NCI-H128 (cell line): ENCODE measurements around the gene APBB3.
A peak's percentile ranks its signal among the peaks of the same experiment; 100 is the strongest.
"Not testable (repeated sequence)": the region's sequence is repeated elsewhere in the genome, so short reads cannot be mapped to it uniquely, and the experiment has no call there.

Source experiments
- DNase-seq: peaks from one replicate; lab custom pipeline; 2025; ENCODE audit not compliant: unreplicated experiment; lab: John Stamatoyannopoulos, UW

The APBB3 gene

DNA sequence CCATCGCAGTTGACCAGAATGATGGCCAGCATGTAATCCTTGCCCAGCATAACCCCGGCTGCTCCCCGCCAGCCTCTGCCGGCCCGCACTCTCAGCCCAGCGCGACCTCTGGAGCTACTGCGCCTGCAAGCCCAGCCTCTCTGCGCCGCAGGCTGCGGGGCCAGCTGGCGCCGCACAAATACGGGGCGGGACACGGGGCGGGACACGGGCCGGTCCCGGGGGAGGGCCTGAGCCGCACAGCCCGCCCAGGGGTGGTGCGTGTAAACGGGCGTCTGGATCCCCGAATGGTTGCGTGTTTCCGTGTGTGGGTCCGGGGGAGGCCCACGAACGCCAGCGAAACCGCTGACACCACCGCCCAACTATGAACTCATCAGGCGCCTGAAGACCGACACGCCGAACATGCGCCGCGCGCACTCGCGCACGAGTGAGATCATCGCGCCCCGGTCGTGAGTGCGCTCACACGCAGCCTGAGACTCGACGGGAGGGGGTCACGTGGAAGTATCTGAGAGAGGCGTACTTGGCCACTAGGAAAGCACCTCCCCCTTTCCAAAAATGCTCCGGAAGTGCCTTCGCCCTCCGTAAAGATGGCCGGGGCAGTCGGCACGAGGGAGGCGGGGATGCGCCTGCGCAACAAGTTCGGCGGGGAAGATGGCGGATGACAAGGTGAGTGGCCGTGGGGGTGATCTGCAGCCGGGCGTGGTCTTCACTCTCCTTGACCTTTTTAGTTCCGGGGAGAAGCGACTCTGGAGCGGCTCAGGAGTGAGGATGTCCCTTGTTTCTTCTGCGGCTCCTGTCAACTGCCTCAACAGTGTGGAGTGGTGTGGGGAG is at the start of gene APBB3, which contains the start of gene SLC35A4:
APBB3 (minus strand) TSS at position 403 of the 828 bp plus-strand sequence; CDS start at position 50, 353 bp downstream.
SLC35A4 (plus strand) TSS at position 633 of the 828 bp plus-strand sequence. CDS start 2,342 bp downstream, outside the sequence.
- peak; percentile 84 for DNase-seq

GRCh38 chr5:140611020-140611521 is 46.7 kb upstream of the APBB3 start:
- DNase-seq, result no peak

DNA sequence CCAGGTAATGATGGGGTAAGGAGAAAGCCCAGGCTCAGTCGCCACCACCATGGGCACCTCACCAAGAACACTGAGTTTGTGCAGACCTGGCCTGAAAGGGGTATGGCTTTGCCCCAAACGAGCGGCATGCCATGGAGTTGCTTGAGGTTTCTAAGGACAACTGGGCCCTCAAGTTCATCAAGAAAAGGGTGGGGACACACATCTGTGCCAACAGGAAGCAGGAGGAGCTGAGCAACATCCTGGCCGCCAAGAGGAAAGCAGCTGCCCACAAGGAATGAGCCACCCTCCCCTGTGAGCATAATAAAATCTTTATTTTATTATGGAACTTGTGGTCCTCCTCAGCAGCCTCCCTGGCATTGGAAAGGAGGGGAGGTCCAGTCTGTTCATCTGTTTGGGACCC is 44.7 kb upstream of the APBB3 start:
- no peak for DNase-seq

GRCh38 chr5:140608722-140609121 is 44.3 kb upstream of the APBB3 start:
- no peak for DNase-seq

DNA sequence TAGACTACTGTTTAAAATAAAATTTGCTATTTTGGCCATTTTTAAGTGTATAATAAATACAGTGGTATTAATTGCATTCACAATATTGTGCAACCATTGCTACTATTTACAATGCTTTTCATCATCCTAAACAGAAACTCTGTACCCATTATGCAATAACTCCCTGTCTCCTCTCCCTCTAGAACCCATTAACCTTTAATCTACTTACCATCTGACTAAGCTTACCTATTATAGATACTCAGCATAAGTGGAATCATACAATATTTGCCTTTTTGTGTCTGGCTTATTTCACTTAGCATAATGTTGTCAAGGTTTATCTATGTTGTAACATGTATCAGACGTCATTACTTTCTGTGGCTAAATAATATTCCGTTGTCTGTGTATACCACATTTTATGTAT is 42.6 kb upstream of the APBB3 start:
- DNase-seq, result no peak

DNA sequence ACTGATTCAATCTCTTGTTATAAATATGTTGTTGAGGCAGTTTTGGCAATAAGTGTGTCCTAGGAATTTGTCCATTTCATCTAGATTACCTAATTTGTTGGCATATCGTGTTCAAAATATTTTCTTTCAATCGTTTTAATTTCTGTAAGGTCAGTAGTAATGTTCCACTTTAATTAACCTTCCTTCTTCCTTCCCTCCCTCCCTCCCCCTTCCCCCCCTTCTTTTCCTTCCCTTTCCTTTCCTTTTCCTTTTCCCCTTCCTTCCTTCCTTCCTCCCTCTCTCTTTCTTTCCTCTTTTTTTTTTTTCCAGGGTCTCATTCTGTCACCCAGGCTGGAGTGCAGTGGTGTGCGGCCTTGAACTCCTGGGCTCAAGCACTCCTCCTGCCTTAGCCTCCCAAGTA is 41.5 kb upstream of the APBB3 start:
- DNase-seq, result no peak

GRCh38 chr5:140603734-140604133 is 39.3 kb upstream of the APBB3 start:
- no peak for DNase-seq

- not testable (repeated sequence) for DNase-seq
Measured at GRCh38 chr5:140603446-140603698, 39.0 kb upstream of the APBB3 start.

DNA sequence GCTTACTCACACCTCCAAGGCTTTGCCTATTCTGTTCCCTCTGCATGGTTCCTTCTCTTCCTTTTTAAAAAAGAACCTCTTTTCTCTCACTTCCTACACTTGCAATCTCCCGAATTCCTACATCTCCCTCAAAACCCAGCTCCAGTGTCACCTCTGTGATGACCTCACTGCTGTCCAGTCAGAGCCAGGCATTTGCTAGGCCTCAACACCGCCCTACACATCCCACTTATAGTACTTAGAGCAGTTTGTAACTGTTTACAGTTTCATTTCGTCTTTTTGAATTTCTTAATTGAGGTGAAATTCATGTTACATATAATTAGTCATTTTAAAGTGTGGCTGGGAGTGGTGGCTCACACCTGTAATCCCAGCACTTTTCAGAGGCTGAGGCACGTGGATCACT is 37.7 kb upstream of the APBB3 start:
- no peak for DNase-seq

DNA sequence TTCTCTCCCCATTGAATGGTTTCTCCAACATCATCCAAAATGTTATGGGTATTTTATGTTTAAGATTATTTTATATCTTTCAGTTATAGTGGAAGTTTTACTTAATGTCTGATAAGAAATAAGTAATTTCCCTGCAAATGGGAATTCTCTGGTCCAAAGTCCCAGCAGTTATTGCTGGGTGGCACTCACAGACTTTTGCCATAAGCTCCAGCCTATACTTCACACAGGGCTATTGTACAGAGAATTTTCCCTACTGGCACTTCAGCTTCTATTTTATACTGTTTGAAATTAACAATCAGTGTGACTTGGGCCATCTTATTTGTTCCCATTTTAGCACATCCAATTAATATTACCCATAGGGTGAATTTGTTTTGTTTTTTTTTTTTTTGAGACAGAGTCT is 35.7 kb upstream of the APBB3 start:
- DNase-seq, result no peak

- DNase-seq, result no peak
Measured at GRCh38 chr5:140598836-140599235, 34.4 kb upstream of the APBB3 start.

DNA sequence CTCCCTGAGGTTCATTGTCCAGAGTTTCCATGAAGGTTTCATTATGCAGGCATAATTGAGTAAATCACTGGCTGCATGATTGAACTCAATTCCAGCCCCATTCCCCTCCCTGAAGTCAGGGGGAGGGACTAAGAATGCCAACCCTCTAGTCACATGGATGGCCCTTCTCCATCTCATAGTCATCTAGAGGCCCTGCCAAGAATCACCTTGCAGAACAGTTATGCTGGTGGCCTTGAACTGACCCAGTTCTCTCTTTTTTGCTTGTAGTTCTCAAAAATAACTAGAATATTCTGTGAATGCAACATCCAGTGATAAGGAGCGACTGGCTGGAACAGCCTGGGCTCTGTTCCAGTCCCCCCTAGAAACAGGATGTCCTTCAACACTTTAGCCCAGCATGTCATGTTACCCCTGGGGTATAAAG is 31.9 kb upstream of the APBB3 start:
- DNase-seq, result no peak

GRCh38 chr5:140595538-140596300 is 31.3 kb upstream of the APBB3 start:
- DNase-seq, result no peak

- no peak for DNase-seq
Measured at GRCh38 chr5:140594169-140594568, 29.8 kb upstream of the APBB3 start.

DNA sequence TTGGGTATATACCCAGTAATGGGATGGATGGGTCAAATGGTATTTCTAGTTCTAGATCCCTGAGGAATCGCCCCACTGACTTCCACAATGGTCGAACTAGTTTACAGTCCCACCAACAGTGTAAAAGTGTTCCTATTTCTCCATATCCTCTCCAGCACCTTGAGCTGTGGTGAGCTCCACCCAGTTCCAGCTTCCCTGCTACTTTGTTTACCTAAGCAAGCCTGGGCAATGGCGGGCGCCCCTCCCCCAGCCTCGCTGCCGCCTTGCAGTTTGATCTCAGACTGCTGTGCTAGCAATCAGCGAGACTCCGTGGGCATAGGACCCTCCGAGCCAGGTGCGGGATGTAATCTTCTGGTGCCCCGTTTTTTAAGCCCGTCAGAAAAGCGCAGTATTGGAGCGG is 28.7 kb upstream of the APBB3 start:
- not testable (repeated sequence) for DNase-seq

- DNase-seq, result no peak
Measured at GRCh38 chr5:140591747-140592372, 27.5 kb upstream of the APBB3 start.

- no peak for DNase-seq
Measured at GRCh38 chr5:140590861-140591260, 26.5 kb upstream of the APBB3 start.

DNA sequence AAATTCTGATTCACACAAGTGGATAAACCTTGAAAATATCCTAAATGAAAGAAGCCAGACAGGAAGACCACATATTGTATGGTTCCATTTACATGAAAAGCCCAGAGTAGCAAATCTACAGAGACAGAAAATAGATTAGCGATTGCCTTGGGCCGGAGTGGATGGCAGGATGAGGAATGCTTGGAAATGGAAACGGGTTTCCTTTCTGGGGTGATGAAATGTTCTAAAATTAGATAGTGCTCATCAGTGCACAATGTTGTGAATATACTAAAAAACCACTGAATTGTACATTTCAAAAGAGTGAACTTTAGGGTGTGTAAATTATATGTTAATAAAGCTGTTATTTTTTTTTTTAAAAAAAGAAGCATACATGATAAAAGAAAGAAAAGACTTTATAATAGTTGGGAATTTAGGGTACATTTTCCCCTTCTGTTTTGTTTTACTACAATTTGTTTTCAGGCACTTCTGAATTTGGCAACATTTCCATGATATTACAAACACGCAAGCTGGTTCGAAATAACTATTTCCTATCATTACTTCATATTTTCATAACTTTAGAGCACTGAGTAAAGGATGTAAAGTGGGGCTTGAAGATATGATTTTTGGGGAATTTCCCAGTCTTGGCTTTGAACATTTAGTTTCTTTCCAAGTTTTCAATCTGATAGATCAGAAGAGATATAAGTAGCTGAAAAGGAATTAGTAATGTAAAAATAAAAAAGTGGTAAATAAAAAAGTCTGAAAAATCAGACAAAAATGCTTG is 24.1 kb upstream of the APBB3 start:
- DNase-seq, result no peak

DNA sequence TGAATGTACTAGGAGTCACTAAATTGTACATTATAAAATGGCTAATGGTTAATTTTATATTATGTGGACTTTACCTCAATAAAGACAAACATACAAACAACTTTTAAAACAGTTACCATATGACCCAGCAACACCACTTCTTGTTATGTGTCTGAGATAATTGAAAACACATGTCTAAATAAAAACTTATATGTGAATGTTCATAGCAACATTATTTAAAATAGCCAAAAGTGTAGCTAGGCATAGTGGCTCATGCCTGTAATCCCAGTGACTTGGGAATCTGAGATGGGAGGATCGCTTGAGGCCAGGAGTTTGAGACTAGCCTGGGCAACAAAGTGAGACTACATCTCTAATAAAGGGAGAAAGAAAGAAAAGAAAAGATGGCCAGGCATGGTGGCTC is 23.1 kb upstream of the APBB3 start:
- DNase-seq, result no peak

GRCh38 chr5:140579188-140579747 is 14.9 kb upstream of the APBB3 start:
- DNase-seq, result not testable (repeated sequence)

GRCh38 chr5:140576776-140577201 is 12.4 kb upstream of the APBB3 start:
- DNase-seq, result no peak
